Measurements from ENCODE around the gene OPN4. TPM values are rescaled to one million over a fixed set of nuclear protein-coding genes. Genes with fewer than 3 reads are reported as not detected.

The OPN4 gene
- total and polyA plus RNA-seq, 2 of the 13 experiments (the other 11 are each of a cell fraction or from before 2014, with no cell fraction given): not detected

DNA sequence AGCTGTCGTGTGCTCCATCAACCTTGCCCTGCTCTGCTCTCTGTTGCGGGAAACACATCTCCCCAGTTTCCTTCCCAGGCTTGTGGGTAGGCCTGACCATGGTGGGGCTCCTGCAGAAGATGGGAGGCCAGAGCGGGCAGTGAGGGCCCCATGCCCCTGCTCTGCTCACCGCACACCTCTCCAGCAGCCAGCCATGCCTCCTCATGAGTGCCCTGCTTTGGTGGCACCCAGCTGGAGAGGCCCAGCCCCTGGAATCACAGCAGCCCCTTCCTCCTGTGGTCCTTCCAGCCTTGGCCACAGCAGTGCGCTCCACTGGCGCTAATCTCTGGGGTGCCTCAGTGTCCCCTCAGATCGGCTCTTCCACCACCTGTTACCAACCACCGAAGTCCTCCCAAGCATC is 4.2 kb upstream of the OPN4 start (continued):
- TF ChIP-seq RXRA (CRISPR knock-in tag; IDR thresholded peaks at IDR 0.05) (no peak), FLYWCH1 (CRISPR knock-in tag; IDR thresholded peaks at IDR 0.05) (no peak), FOSL2 (CRISPR knock-in tag; IDR thresholded peaks at IDR 0.05) (no peak), ATM (IDR thresholded peaks at IDR 0.05; ENCODE audit: borderline replicate concordance) (no peak)
- TF ChIP-seq, protein P1, sequence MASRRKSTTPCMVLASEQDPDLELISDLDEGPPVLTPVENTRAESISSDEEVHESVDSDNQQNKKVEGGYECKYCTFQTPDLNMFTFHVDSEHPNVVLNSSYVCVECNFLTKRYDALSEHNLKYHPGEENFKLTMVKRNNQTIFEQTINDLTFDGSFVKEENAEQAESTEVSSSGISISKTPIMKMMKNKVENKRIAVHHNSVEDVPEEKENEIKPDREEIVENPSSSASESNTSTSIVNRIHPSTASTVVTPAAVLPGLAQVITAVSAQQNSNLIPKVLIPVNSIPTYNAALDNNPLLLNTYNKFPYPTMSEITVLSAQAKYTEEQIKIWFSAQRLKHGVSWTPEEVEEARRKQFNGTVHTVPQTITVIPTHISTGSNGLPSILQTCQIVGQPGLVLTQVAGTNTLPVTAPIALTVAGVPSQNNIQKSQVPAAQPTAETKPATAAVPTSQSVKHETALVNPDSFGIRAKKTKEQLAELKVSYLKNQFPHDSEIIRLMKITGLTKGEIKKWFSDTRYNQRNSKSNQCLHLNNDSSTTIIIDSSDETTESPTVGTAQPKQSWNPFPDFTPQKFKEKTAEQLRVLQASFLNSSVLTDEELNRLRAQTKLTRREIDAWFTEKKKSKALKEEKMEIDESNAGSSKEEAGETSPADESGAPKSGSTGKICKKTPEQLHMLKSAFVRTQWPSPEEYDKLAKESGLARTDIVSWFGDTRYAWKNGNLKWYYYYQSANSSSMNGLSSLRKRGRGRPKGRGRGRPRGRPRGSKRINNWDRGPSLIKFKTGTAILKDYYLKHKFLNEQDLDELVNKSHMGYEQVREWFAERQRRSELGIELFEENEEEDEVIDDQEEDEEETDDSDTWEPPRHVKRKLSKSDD (CRISPR knock-in tag; IDR thresholded peaks at IDR 0.05; ENCODE audit: low read depth): no peak

DNA sequence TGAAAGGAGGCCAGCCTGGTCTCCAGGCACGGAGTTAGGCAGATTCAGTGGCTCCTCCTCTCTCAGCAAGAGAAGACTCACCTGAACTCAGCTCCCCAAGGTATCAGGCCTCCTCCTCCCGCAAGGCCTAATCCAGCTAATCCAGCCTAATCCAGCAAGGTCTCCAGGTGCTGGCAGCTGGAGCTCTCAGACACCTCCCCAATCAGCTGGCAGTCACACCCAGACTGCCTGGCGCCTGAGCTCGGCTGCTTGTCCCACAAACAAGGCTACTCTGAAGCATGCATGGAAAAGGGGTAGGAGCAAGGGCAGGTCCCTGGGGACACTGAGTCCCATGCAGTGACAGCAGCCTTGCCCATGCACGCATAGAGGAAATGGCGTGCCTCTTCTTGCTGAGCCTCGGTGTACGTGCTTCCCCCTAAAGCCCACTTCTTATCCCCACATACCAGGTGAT is 3.3 kb upstream of the OPN4 start:
- H3K4me2 ChIP-seq (ENCODE audit: low read depth, low read length): no peak overlapping the region
- in situ Hi-C loops (cut with HindIII; ENCODE audit: extremely low pct_ligation_motif_present, low pct_unique_long_range_greater_than_20kb): no loop called here
- 34% methylated on average over 6 of the region's 8 CpGs for WGBS (ENCODE audit: low lambda C conversion rate)
- no peaks in the 10 kb centered on the region for H3K4me1 ChIP-seq (ENCODE audit: insufficient read depth, low read length)
- no peak for ATAC-seq
- DNase-seq (ENCODE audit: low spot score): no peak
- POLR2A ChIA-PET: no interaction called here
- H3K79me2 ChIP-seq (ENCODE audit: insufficient read depth, low read length): no peaks in the 10 kb centered on the region
- no peaks in the 10 kb centered on the region for H3K36me3 ChIP-seq (replicated peaks in 1 of 2; ENCODE audit: control insufficient read depth in 1 of 2, insufficient read depth in 2 of 2, low read length in 2 of 2)
- no peaks in the 10 kb centered on the region for H3K9me3 ChIP-seq (ENCODE audit: low read length)
- H3K27ac ChIP-seq (ENCODE audit: extremely low read length, insufficient read depth, low read length): no peak overlapping the region
- H3K9ac ChIP-seq (ENCODE audit: insufficient read depth, low read depth, low read length): no peak overlapping the region
- no peak overlapping the region for H2AFZ ChIP-seq (ENCODE audit: low read length)
- intact Hi-C loops (cut with micrococcal nuclease; ENCODE audit: unreplicated experiment): no loop called here
- no peak overlapping the region for H3K4me3 ChIP-seq (replicated peaks in 1 of 3; ENCODE audit: insufficient read depth in 1 of 3, low read depth in 2 of 3, low read length in 3 of 3)
- peaks cover 8 to 39% of the 10 kb centered on the region in 2 experiments; a peak in 3 of 5 replicates for H3K27me3 ChIP-seq (ENCODE audit: control insufficient read depth in 1 of 2, insufficient read depth in 2 of 2, low read length in 2 of 2)
- CTCF ChIA-PET (ENCODE audit: low intra/inter-chr PET ratio, low total read pairs): no interaction called here
- no peak for FAIRE-seq
- no peaks in the 10 kb centered on the region for H4K20me1 ChIP-seq (ENCODE audit: insufficient read depth, low read length)
- no TSS peak for BruUV-seq (replicated peaks)
- TF ChIP-seq ZNF772 (CRISPR knock-in tag; IDR thresholded peaks at IDR 0.05) (no peak), ZNF34 (CRISPR knock-in tag; IDR thresholded peaks at IDR 0.05; ENCODE audit: borderline replicate concordance) (no peak), ZNF264 (CRISPR knock-in tag; IDR thresholded peaks at IDR 0.05) (no peak), RARG (CRISPR knock-in tag; IDR thresholded peaks at IDR 0.05; ENCODE audit: low read depth) (no peak), ZNF274 (CRISPR knock-in tag; IDR thresholded peaks at IDR 0.05) (no peak), POLR2AphosphoS5 (IDR thresholded peaks at IDR 0.05; ENCODE audit: low read depth, low read length) (no peak), AKAP8 (CRISPR knock-in tag; IDR thresholded peaks at IDR 0.05) (no peak), ZNF619 (CRISPR knock-in tag; IDR thresholded peaks at IDR 0.05) (no peak)
- TF ChIP-seq, protein P2, sequence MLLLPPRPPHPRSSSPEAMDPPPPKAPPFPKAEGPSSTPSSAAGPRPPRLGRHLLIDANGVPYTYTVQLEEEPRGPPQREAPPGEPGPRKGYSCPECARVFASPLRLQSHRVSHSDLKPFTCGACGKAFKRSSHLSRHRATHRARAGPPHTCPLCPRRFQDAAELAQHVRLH (CRISPR knock-in tag; IDR thresholded peaks at IDR 0.05; ENCODE audit: borderline replicate concordance, low read depth): no peak
- TF ChIP-seq, protein P3, sequence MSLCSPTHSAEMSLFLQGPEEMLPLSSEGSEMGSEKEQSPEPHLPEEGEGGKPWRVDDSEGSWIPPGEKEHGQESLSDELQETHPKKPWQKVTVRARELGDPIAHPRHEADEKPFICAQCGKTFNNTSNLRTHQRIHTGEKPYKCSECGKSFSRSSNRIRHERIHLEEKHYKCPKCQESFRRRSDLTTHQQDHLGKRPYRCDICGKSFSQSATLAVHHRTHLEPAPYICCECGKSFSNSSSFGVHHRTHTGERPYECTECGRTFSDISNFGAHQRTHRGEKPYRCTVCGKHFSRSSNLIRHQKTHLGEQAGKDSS (CRISPR knock-in tag; IDR thresholded peaks at IDR 0.05; ENCODE audit: borderline replicate concordance, low read depth): no peak
- TF ChIP-seq, protein P4, sequence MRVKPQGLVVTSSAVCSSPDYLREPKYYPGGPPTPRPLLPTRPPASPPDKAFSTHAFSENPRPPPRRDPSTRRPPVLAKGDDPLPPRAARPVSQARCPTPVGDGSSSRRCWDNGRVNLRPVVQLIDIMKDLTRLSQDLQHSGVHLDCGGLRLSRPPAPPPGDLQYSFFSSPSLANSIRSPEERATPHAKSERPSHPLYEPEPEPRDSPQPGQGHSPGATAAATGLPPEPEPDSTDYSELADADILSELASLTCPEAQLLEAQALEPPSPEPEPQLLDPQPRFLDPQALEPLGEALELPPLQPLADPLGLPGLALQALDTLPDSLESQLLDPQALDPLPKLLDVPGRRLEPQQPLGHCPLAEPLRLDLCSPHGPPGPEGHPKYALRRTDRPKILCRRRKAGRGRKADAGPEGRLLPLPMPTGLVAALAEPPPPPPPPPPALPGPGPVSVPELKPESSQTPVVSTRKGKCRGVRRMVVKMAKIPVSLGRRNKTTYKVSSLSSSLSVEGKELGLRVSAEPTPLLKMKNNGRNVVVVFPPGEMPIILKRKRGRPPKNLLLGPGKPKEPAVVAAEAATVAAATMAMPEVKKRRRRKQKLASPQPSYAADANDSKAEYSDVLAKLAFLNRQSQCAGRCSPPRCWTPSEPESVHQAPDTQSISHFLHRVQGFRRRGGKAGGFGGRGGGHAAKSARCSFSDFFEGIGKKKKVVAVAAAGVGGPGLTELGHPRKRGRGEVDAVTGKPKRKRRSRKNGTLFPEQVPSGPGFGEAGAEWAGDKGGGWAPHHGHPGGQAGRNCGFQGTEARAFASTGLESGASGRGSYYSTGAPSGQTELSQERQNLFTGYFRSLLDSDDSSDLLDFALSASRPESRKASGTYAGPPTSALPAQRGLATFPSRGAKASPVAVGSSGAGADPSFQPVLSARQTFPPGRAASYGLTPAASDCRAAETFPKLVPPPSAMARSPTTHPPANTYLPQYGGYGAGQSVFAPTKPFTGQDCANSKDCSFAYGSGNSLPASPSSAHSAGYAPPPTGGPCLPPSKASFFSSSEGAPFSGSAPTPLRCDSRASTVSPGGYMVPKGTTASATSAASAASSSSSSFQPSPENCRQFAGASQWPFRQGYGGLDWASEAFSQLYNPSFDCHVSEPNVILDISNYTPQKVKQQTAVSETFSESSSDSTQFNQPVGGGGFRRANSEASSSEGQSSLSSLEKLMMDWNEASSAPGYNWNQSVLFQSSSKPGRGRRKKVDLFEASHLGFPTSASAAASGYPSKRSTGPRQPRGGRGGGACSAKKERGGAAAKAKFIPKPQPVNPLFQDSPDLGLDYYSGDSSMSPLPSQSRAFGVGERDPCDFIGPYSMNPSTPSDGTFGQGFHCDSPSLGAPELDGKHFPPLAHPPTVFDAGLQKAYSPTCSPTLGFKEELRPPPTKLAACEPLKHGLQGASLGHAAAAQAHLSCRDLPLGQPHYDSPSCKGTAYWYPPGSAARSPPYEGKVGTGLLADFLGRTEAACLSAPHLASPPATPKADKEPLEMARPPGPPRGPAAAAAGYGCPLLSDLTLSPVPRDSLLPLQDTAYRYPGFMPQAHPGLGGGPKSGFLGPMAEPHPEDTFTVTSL (CRISPR knock-in tag; IDR thresholded peaks at IDR 0.05; ENCODE audit: borderline replicate concordance): no peak
